GM15510 (cell line): ENCODE measurements around the gene PTCD2.

Experiments used
- POLR2A ChIP-seq: IDR thresholded peaks from 3 replicates; pipeline ENCODE4 v1.6.1; 2011; ENCODE audit warnings: borderline replicate concordance; ENCODE audit not compliant: insufficient read length; ENCODE audit errors: extremely low read depth

PTCD2 gene, protein sequence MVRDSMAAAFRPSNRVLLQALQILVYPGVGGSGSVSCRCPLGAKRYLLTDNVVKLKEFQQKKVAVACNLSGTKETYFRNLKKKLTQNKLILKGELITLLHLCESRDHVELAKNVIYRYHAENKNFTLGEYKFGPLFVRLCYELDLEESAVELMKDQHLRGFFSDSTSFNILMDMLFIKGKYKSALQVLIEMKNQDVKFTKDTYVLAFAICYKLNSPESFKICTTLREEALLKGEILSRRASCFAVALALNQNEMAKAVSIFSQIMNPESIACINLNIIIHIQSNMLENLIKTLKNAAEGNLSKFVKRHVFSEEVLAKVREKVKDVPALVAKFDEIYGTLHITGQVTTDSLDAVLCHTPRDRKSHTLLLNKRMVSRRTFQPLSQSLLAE

DNA sequence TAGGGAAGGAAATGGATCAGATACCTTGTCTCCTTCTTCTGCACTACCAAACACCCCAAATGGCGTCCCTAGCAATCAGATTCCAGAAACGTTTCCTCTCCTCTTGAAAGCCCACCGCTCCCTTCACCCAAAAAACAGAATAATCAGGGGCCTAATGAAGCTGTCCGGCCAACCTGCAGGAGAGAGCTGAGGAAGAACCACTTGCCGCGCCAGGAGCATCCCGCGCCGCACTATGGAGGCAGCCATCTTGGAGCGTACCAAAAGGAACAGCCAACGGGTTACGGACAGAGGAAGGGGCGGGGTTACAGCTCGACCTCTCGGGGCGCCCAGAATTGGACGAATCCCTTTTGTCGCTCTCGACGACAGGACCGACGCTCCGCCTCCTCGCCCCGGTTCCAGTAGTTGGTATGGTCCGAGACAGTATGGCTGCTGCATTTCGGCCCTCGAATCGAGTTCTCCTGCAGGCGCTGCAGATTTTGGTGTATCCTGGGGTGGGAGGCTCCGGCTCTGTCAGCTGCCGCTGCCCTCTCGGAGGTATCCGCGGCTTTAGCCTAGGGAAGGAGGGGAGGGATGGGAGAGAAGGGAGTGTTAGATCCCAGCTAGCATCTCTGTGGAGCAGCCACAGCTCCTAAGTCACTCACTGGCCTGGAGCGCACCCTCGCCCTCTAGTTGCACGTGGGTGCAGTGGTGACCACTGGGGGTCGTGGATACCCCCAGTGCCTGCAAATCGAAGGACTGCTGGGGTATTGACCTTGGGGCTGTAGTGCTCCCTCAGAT, at the start of gene PTCD2, which contains the start of gene MRPS27:
PTCD2 (plus strand) TSS at position 398 of the 777 bp plus-strand sequence; CDS start at position 408, 10 bp downstream.
MRPS27 (minus strand) TSS at position 265 of the 777 bp plus-strand sequence; CDS start at position 246, 19 bp downstream.
- peak; percentile 90 for TF ChIP-seq POLR2A

DNA sequence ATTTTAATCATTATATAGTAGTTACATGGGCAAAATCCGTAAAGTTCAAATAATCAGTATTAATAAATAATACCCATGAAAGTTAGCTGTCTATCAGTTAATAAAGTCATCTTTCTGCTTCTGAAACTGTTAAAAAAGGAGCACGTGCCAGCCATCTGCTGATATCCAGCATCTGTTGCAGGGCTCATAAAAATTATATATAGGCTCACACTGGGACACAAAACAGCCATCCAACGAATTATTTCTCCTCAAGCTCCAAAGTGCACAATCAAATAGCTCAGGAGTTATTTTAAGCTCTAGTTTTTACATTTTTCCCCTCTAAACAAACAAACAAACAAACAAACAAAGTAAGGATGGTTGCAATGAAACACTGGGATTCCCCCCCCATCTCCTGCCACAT, 48.5 kb upstream of the PTCD2 start:
- TF ChIP-seq POLR2A: no peak

DNA sequence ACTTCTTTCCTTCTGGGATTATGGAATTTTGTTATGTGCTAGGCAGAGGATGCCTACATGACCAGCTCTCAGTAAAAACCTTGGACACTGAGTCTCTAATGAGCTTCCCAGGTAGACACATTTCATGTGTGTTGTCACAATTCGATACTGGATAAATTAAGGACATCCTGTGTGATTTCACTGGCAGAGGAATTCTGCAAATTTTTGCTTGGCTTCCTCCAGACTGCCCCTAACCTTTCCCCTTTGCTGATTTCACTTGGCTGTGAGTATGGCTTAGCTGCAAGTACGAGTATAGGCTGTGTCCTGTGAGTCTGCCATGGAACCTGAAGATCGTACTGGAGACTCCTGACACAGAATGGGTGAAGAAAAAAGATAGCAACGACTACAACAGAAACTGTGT, 47.8 kb upstream of the PTCD2 start:
- no peak for TF ChIP-seq POLR2A

DNA sequence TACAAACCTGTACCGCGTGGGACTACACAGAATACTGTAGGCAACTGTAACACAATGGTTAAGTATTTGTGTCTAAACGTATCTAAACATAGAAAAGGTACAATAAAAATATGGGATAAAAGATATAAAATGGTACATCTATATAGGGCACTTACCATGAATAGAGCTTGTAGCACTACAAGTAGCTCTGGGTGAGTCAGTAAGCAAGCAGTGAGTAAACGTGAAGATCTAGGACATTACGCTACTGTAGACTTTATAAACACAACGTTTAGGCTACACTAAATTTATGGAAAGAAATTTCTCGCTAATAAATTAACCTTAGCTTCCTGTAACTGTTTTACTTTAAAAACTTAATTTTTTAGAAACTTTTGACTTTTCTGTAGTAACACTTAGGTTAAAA, 46.6 kb upstream of the PTCD2 start:
- TF ChIP-seq POLR2A: no peak

DNA sequence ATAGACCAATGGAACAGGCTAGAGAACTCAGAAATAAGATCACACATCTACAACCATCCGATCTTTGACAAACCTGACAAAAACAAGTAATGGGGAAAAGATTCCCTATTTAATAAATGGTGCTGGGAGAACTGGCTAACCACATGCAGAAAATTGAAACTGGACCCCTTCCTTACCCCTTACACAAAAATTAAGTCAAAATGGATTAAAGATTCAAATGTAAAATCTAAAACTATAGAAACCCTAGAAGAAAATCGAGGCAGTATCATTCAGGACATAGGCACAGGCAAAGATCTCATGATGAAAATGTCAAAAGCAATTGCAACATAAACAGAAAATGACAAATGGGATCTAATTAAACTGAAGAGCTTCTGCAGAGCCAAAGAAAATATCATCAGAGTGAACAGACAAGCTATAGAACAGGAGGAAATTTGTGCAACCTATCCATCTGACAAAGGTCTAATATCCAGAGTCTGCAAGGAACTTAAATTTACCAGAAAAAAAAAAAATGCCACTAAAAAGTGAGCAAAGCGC, 43.9 kb upstream of the PTCD2 start:
- no peak for TF ChIP-seq POLR2A

DNA sequence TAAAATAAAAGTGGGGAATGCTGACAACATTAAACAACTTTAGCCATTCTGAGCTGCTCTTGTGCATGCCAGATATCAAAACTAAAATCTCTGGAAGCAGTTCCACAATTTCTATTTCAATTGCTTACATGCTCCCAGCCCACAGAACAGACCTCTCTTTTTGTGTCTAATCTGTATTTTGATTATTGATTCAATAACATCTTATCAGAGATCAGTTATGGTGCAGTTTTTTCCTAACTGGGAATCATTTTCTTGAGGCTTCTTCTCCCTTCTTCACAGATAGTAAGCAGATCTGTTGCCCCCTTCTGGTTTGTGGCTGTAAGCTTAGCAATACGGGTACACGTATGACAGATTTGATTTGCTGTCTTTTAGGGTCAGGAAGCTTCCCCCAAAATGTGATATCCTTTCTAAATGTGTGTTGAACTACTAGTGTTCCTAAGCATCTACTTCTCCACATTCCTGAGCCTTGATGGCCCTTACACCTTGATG, 39.5 kb upstream of the PTCD2 start:
- TF ChIP-seq POLR2A: no peak

DNA sequence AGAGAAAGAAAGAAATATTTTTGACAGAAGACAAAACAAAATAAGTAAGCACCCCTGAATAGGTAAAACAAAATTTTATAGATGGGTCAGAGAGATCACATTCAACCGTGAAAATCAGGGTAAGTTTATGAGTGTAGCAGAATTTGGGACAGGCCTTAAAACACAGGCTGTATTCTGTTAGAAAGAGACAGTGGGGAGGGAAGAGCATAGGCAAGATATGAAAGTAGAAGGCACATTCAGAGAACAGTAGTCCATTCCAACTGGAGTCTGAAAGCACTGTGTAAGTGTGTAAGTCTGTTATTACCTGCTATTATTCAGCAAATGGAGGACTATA, 38.8 kb upstream of the PTCD2 start:
- no peak for TF ChIP-seq POLR2A

DNA sequence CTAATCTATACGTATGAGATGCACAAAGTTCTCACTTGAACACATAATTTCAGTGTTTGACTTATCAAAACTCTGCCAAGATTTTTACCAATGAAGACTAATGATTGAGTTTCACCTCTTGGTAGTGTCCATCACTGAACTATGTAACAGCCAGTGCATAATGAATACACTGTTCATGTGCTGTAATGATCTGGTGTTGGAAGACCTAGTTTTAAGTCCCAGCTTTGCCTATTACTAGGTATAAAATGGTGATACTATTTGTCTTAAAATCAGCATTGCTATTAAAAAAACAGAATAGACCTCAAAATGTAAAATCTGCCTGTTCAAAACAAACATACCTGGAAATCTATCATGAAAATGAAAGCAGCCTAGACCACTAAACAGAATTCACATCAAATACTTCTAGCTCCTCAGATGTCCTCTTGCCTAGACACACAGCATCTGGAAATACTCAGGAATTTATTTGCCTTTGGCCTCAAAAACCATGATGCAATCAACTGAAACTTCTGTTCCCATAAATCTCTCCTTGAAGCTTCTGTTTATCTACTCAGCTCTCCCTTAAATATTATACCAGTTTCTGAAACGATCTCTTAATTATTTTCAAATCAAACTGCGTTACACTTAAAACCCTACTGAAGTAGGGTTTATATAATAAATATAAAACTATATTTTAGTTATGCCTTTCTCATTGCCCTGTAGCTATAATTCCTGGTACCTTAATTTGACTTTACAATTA, 38.2 kb upstream of the PTCD2 start:
- TF ChIP-seq POLR2A: no peak

DNA sequence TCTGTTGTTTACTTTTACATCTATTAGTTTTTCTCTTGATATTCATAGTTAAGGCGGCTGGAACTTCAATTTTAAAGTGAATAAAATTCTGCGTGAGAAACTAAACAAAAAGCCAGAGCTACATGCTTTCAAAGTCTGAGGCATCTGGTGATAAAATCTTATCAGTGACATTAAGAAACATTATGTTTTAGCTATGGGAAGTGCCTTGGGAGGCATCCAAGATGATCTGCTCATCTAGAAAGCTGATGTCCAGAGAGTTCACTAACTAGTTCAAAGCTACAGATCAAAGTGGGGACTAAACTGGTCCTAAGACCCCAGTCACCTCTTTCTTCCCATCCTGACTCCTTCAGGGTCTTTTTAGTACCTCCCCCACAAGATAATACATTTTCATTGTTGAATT, 37.3 kb upstream of the PTCD2 start:
- no peak for TF ChIP-seq POLR2A

DNA sequence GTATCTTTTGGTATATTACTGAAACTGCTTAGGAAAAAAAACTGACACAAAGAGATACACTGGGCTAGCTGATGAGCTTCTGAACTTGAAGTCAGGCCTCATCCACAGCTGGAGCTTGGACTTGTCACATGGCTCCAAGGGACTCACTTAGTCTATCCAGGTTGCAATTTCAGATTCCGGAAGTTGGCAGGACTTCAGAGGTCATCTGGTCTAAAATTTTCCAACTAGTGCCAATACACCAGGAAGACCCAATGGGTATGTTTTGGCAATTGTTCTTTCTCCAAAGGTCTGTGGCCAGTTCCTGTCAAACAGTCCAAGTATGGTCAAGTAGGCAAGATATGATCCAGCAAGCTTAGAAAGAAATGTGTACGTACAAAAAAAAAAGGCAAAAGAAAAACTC, 36.8 kb upstream of the PTCD2 start:
- TF ChIP-seq POLR2A: no peak

DNA sequence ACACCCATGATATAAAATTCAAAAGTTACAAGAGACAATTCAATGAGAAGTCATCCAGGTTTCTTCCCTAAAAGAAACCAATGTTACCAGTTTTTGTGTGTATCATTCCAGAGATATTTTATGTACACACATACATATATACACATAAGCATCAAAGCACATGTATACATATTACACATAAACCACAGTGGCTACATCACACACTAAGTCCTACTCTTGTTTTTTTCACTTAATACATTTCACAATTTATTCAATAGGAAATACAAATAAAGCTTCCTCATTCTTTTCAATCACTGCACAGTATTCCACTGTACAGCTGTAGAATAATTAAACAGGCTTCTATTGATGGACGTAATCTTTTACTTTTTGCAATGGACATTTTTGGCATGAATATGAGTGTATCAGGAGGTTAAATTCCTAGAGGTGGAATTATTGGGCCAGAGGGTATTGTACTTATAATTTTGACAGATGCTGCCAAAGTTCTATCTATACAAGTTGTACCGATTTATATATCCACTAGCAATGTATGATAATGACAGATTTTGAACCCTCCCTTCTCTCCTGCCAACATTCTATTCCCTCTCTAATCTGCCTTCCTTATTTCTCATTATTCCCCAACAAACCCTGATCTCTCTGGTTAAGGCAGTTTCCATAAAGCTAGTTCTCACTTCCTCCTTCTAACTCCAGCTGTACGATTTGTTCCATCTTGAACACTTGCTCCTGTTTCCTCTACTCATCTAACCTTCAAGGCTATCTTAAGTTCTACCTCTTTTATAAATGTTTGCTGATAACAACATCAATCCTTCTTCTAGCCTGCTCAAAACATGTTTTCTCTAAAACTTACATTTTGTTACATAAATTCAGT, 35.4 kb upstream of the PTCD2 start:
- TF ChIP-seq POLR2A: no peak

DNA sequence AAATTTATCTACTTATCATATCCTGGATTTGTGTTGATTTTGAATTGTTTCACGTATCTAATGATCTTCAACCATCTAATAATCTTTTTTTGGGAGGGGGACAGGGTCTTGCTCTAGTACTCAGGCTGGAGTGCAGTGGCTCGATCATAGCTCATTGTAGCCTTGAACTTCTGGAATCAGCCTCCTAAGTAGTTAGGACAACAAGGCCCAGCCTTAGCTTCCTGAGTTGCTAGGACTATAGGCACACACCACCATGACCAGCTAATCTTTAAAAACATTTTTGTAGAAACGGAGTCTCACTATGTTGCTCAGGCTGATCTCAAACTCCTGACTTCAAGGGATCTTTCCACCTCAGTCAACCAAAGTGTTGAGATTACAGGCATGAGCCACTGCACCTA, 34.8 kb upstream of the PTCD2 start:
- no peak for TF ChIP-seq POLR2A

DNA sequence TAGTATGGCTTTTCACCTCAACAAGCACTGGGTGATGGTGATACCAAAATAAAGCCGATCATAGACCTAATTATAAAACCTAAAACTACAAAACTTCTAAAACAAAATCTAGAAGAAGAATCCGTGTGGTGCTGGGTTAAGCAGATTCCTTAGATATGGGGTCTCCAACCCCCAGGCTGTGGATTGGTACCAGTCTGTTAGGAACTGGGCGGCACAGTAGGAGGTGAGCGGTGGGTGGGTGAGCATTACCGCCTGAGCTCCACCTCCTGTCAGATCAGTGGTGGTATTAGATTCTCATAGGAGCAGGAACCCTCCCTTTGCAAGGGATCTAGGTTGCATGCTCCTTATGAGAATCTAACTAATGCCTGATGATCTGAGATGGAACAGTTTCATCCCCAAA, 33.4 kb upstream of the PTCD2 start:
- no peak for TF ChIP-seq POLR2A

DNA sequence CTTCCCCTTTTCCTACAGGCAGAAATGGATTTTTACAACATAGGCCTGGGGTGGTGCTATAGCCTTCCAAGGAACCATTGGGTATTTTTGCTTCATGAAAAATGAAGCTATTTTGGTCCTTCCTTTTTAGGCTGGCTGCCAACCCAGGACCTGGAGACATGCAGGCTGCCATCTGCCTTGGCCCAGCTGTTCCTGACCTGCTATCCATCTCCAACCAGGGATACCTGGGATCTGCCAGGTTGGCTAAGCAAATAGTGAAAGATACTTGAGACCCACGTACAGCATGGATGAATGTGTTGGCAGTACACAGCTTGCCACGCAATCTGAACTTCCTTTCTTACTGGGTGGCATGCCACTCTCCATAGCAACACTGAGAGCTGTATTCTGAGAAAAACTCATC, 31.2 kb upstream of the PTCD2 start:
- TF ChIP-seq POLR2A: no peak
